H1 (cell line): Measurements from ENCODE around the gene ZCCHC9. TPM values are rescaled to one million over a fixed set of nuclear protein-coding genes. Genes with fewer than 3 reads are reported as not detected.

Experiments used
- CTCF ChIA-PET: fragments of 300-600 bp; sonication (Branson Sonifier 250); formaldehyde crosslinking; loops from one replicate; lab custom pipeline; 2021; ENCODE audit not compliant: partially characterized antibody; lab: Charles Lee
- POLR2A ChIA-PET: fragments of 300-600 bp; sonication (Branson Sonifier 250); formaldehyde crosslinking; loops from one replicate; lab custom pipeline; 2021; ENCODE audit warnings: inconsistent platforms; ENCODE audit not compliant: partially characterized antibody; lab: Charles Lee
- DNase-seq, 2 experiments: peaks; one replicate each; pipeline versions ENCODE4 v3.0.0 to v3.0.0-alpha.2; 2010 to 2022; ENCODE audit warnings: low spot score in 2 of 2, low read depth in 1 of 2, mixed read lengths in 1 of 2
- FAIRE-seq: peaks from 2 replicates; lab custom pipeline; 2011; peaks lifted over from hg19 to GRCh38; lab: Jason Lieb, UNC
- H2AFZ ChIP-seq: 2 replicates; pipeline ENCODE4 v1.8.1; 2012; ENCODE audit warnings: low read length, inconsistent platforms
- H2AK5ac ChIP-seq: 2 replicates; pipeline ENCODE4 v1.6.1; 2013; ENCODE audit warnings: low read depth, low read length
- H2BK120ac ChIP-seq: replicated peaks from 2 replicates; pipeline ENCODE3; 2013; ENCODE audit warnings: low read depth, low read length, inconsistent platforms
- H2BK12ac ChIP-seq: 2 replicates; pipeline ENCODE4 v1.6.1; 2013; ENCODE audit warnings: low read depth, low read length
- H2BK15ac ChIP-seq: 2 replicates; pipeline ENCODE4 v1.6.1; 2013; ENCODE audit warnings: low read length
- H2BK20ac ChIP-seq: 2 replicates; pipeline ENCODE4 v1.6.1; 2013; ENCODE audit warnings: low read length
- H2BK5ac ChIP-seq: 2 replicates; pipeline ENCODE4 v1.6.1; 2013; ENCODE audit warnings: low read depth, low read length
- H3K14ac ChIP-seq: 2 replicates; pipeline ENCODE4 v1.6.1; 2013; ENCODE audit warnings: inconsistent platforms; ENCODE audit not compliant: insufficient read length
- H3K18ac ChIP-seq: 2 replicates; pipeline ENCODE4 v1.6.1; 2013; ENCODE audit warnings: low read length; ENCODE audit errors: extremely low read depth
- H3K23ac ChIP-seq: 2 replicates; pipeline ENCODE4 v1.6.1; 2013; ENCODE audit warnings: inconsistent platforms; ENCODE audit not compliant: insufficient read length
- H3K23me2 ChIP-seq: 2 replicates; pipeline ENCODE4 v1.6.1; 2013; ENCODE audit warnings: low read depth, low read length
- H3K27ac ChIP-seq: 2 replicates; pipeline ENCODE4 v1.6.1; 2011; ENCODE audit warnings: low read depth, low read length, inconsistent platforms
- H3K27me3 ChIP-seq, 4 experiments: replicated peaks in 1 of 4; 1 replicate in 1 of 4; 2 replicates in 3 of 4; pipeline versions ENCODE4 v1.6.1 to v1.8.1; 2011 to 2013; ENCODE audit warnings: low read length in 3 of 4, mild to moderate bottlenecking in 3 of 4, inconsistent platforms in 2 of 4, mixed read lengths in 2 of 4, moderate library complexity in 1 of 4; ENCODE audit not compliant: control insufficient read depth in 3 of 4, insufficient read depth in 3 of 4; ENCODE audit errors: extremely low read depth in 1 of 4
- H3K36me3 ChIP-seq, 4 experiments: 2 replicates each; pipeline versions ENCODE4 v1.6.1 to v1.8.1; 2011 to 2013; ENCODE audit warnings: mild to moderate bottlenecking in 4 of 4, low read length in 3 of 4, moderate library complexity in 2 of 4, control low read depth in 1 of 4, inconsistent platforms in 1 of 4; ENCODE audit not compliant: insufficient read depth in 4 of 4, control insufficient read depth in 2 of 4
- H3K4ac ChIP-seq: replicated peaks from 2 replicates; pipeline ENCODE3; 2013; ENCODE audit warnings: low read length, low read depth, mixed read lengths, inconsistent platforms; ENCODE audit not compliant: insufficient read length
- H3K4me1 ChIP-seq, 4 experiments: replicated peaks in 1 of 4; 1 replicate in 1 of 4; 2 replicates in 3 of 4; pipeline versions ENCODE4 v1.6.1 to v1.8.1; 2011 to 2013; ENCODE audit warnings: low read length in 3 of 4, inconsistent platforms in 2 of 4, mixed read lengths in 1 of 4; ENCODE audit not compliant: insufficient read depth in 4 of 4, control insufficient read depth in 3 of 4
- H3K4me2 ChIP-seq, 2 experiments: 2 replicates each; pipeline versions ENCODE4 v1.6.1 to v1.8.1; 2011 to 2013; ENCODE audit warnings: low read depth in 2 of 2, low read length in 2 of 2, control low read depth in 1 of 2, inconsistent platforms in 1 of 2, mild to moderate bottlenecking in 1 of 2; ENCODE audit not compliant: insufficient read depth in 1 of 2
- H3K4me3 ChIP-seq, 4 experiments: fragments of 200-600, 300-600 bp in 1 of 4; sonication (generic), shearing (Covaris generic), sonication (Bioruptor Twin) in 1 of 4; 2 replicates each; pipeline versions ENCODE4 v1.5.1 to v1.8.1; 2011 to 2016; ENCODE audit warnings: low read length in 4 of 4, low read depth in 3 of 4, control low read depth in 2 of 4, inconsistent platforms in 2 of 4, mild to moderate bottlenecking in 2 of 4, mixed read lengths in 1 of 4, moderate library complexity in 1 of 4; ENCODE audit not compliant: insufficient read depth in 2 of 4; ENCODE audit errors: extremely low read depth in 1 of 4
- H3K56ac ChIP-seq: replicated peaks from 2 replicates; pipeline ENCODE3; 2013; ENCODE audit warnings: low read depth, mild to moderate bottlenecking, mixed read lengths, low read length, inconsistent platforms; ENCODE audit not compliant: insufficient read length
- H3K79me1 ChIP-seq: 2 replicates; pipeline ENCODE4 v1.6.1; 2013; ENCODE audit warnings: low read depth, low read length, control low read depth
- H3K79me2 ChIP-seq, 2 experiments: 2 replicates each; pipeline versions ENCODE4 v1.6.1 to v1.8.1; 2012 to 2013; ENCODE audit warnings: low read length in 2 of 2, mild to moderate bottlenecking in 2 of 2, inconsistent platforms in 1 of 2; ENCODE audit not compliant: insufficient read depth in 2 of 2, control insufficient read depth in 1 of 2
- H3K9ac ChIP-seq, 4 experiments: replicated peaks in 1 of 4; 1 replicate in 1 of 4; 2 replicates in 3 of 4; pipeline versions ENCODE4 v1.6.1 to v1.8.1; 2011 to 2013; ENCODE audit warnings: low read depth in 3 of 4, low read length in 3 of 4, control low read depth in 2 of 4, mild to moderate bottlenecking in 2 of 4, moderate library complexity in 2 of 4, inconsistent platforms in 1 of 4; ENCODE audit errors: extremely low read depth in 1 of 4
- H3K9me3 ChIP-seq, 2 experiments: 2 replicates each; pipeline versions ENCODE4 v1.6.1 to v1.8.1; 2012 to 2013; ENCODE audit warnings: mild to moderate bottlenecking in 2 of 2, moderate library complexity in 2 of 2, control low read depth in 1 of 2, inconsistent platforms in 1 of 2, low read depth in 1 of 2, low read length in 1 of 2, mixed read lengths in 1 of 2; ENCODE audit not compliant: insufficient read depth in 2 of 2
- H4K20me1 ChIP-seq, 2 experiments: replicated peaks in 1 of 2; 2 replicates each; pipeline versions ENCODE3 to v1.8.1; 2011 to 2013; ENCODE audit warnings: inconsistent platforms in 2 of 2, low read length in 2 of 2, mild to moderate bottlenecking in 1 of 2; ENCODE audit not compliant: insufficient read depth in 2 of 2, control insufficient read depth in 1 of 2
- H4K5ac ChIP-seq: 2 replicates; pipeline ENCODE4 v1.6.1; 2013; ENCODE audit warnings: low read length, low read depth, mixed read lengths, inconsistent platforms; ENCODE audit not compliant: insufficient read length
- H4K8ac ChIP-seq: 2 replicates; pipeline ENCODE4 v1.8.0; 2013; ENCODE audit warnings: mild to moderate bottlenecking, moderate library complexity, low read length, inconsistent platforms; ENCODE audit not compliant: insufficient read depth; ENCODE audit errors: extremely low read depth
- H4K91ac ChIP-seq: replicated peaks from 2 replicates; pipeline ENCODE3; 2013; ENCODE audit warnings: low read length, mixed read lengths, inconsistent platforms; ENCODE audit not compliant: insufficient read length
- ATF3 ChIP-seq: IDR thresholded peaks from 2 replicates; pipeline ENCODE4 v1.6.1; 2011; ENCODE audit warnings: low read depth, mild to moderate bottlenecking, low read length; ENCODE audit not compliant: insufficient read depth
- CBX8 ChIP-seq: fragments of 300-800, 300-1000 bp; sonication (generic); IDR thresholded peaks from 2 replicates; pipeline ENCODE4 v1.7.1; 2016; ENCODE audit warnings: low read depth, low read length, borderline replicate concordance
- YY1 ChIP-seq: IDR thresholded peaks from 2 replicates; pipeline ENCODE4 v1.6.1; 2011; ENCODE audit warnings: low read depth, mild to moderate bottlenecking, low read length
- ZNF274 ChIP-seq: IDR thresholded peaks from 2 replicates; pipeline ENCODE4 v1.7.0; 2012; ENCODE audit warnings: low read length, borderline replicate concordance; ENCODE audit errors: extremely low read depth
- WGBS, 2 experiments: shearing (Covaris generic) in 1 of 2; methylation state at CpG; one replicate each; pipeline versions ENCODE4 v1.1.6 to v1.1.7; 2013 to 2015; ENCODE audit warnings: low lambda C conversion rate in 2 of 2, mixed read lengths in 2 of 2, inconsistent platforms in 1 of 2, low coverage in 1 of 2, missing lambda C conversion rate in 1 of 2; ENCODE audit not compliant: insufficient replicate concordance in 2 of 2, insufficient coverage in 1 of 2, insufficient read length in 1 of 2; ENCODE audit errors: extremely low coverage in 1 of 2, missing lambda C conversion rate in 1 of 2; 5-methylcytosine and 5-hydroxymethylcytosine counted together
- polyA plus RNA-seq, 7 experiments: library from polyadenylated mRNA; depleted of rRNA in 3 of 7; stranded (reverse) in 5 of 7; unstranded in 2 of 7; fragments of >200 nt in 5 of 7; fragments of 200-250 nt in 2 of 7; gene quantifications; 1 replicate in 5 of 7; 2 replicates in 1 of 7; 4 replicates in 1 of 7; pipeline versions ENCODE4 v1.2.1 to v1.2.3, GENCODE V29; 2011 to 2013; ENCODE audit warnings: missing spikeins in 2 of 7, mixed read lengths in 2 of 7
- total RNA-seq: library from RNA; stranded (reverse); fragmentation: NEBNext Ultra II Directional; extraction: Animal tissue kit (Norgen Biotek cat#: 25700); gene quantifications from 2 replicates; pipeline ENCODE4 v1.2.1, GENCODE V29; 2021

ZCCHC9 gene
- total and polyA plus RNA-seq, 2 of the 8 experiments (the other 6 are each of a cell fraction or from before 2014, with no cell fraction given) = 10.9 to 33.6 TPM

- H3K23ac ChIP-seq = no peak overlapping the region
- H3K27me3 ChIP-seq = no peaks in the 10 kb centered on the region
- no peaks in the 10 kb centered on the region for H3K23me2 ChIP-seq
- POLR2A ChIA-PET = interaction anchor here (1.1 kb wide), 1 partner anchor 59 kb away, joined by 3 read pairs; no protein-coding TSS in a partner anchor
- H3K9me3 ChIP-seq = no peaks in the 10 kb centered on the region
- CTCF ChIA-PET = interaction anchor here (2.2 kb wide), 1 partner anchor 22 kb away, joined by 6 read pairs; no protein-coding TSS in a partner anchor
- FAIRE-seq = no peak
- H3K9ac ChIP-seq = no peak overlapping the region
- no peaks in the 10 kb centered on the region; a peak in 2 of 7 replicates for H3K4me1 ChIP-seq
- H2AFZ ChIP-seq = peak overlapping the region; percentile 68; the same call in 1 of the 2 replicates
- no peak overlapping the region for H4K5ac ChIP-seq
- H2BK120ac ChIP-seq = no peak overlapping the region
- H4K20me1 ChIP-seq = no peaks in the 10 kb centered on the region
- no peak overlapping the region; the same call in 1 of the 2 replicates for H2AK5ac ChIP-seq
- TF ChIP-seq CBX8 (no peak), YY1 (no peak), ATF3 (no peak), ZNF274 (no peak)
- TF ChIP-seq, all 59 proteins: peak for 0
- H2BK12ac ChIP-seq = no peak overlapping the region
- H3K4me3 ChIP-seq = no peak overlapping the region
- H2BK15ac ChIP-seq = peak overlapping the region; percentile 23; the same call in 1 of the 2 replicates
- no peak overlapping the region for H2BK20ac ChIP-seq
- H2BK5ac ChIP-seq = no peak overlapping the region
- H3K27ac ChIP-seq = no peak overlapping the region
- no peaks in the 10 kb centered on the region for H3K79me1 ChIP-seq
- H3K18ac ChIP-seq = no peak overlapping the region
- no peak overlapping the region for H4K91ac ChIP-seq
- 80% methylated on average over 4 of the region's 4 CpGs; no CpG with 5 or more reads in 1 of the 2 experiments for WGBS, 2 experiments
- H3K56ac ChIP-seq = no peak overlapping the region
- H3K14ac ChIP-seq = no peak overlapping the region
- no peaks in the 10 kb centered on the region for H3K79me2 ChIP-seq
- H4K8ac ChIP-seq = no peak overlapping the region
- no peak for DNase-seq
- no peaks in the 10 kb centered on the region for H3K36me3 ChIP-seq
- no peak overlapping the region for H3K4me2 ChIP-seq
- H3K4ac ChIP-seq = no peak overlapping the region
Measured at GRCh38 chr5:81349161-81349560, 47.8 kb downstream of the ZCCHC9 start.
